ENCODE data around the gene ARMC7. TPM values are rescaled to one million over a fixed set of nuclear protein-coding genes. Genes with fewer than 3 reads are reported as not detected.

ARMC7 gene
- total RNA-seq, 1 donor from 2014 or later = 12.8 TPM

DNA sequence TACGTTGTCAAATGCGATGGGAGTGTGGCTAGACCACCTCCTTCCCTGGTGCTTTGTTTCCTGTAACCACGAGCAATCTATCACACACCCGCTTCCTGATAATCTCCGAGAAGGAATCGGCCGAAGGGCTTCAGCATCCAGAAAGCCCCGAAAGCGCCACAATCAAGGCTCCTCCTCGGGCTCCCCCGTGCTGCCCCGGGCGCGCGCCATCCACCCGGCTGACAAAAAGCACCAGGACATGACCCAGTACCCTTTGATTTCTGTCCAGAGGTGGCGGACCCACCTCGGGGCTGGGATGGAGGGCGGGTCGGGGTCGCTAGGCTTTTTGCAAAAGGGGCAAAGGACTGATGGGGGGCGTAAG lies 743 bp upstream of the ARMC7 start:
- Histone ChIP-seq H3K4me3 (peak overlapping the region; percentile 86 to 95), H3K4me1 (peaks cover 29% of the 10 kb centered on the region), H3K9me3 (no peaks in the 10 kb centered on the region), H3K27me3 (no peaks in the 10 kb centered on the region), H3K27ac (peak overlapping the region; percentile 87), H3K36me3 (no peaks in the 10 kb centered on the region)
- intact Hi-C loops (cut with DNase I) = loop anchor here (10.0 kb wide), 1 partner anchor 756 kb away; no protein-coding TSS in a partner anchor
- TF ChIP-seq POLR2A (IDR thresholded peaks at IDR 0.05) = no peak
- TF ChIP-seq POLR2AphosphoS5 (IDR thresholded peaks at IDR 0.05; ENCODE audit: insufficient read depth in 1 of 2, low read depth in 1 of 2) = no peak
- TF ChIP-seq, protein P1, sequence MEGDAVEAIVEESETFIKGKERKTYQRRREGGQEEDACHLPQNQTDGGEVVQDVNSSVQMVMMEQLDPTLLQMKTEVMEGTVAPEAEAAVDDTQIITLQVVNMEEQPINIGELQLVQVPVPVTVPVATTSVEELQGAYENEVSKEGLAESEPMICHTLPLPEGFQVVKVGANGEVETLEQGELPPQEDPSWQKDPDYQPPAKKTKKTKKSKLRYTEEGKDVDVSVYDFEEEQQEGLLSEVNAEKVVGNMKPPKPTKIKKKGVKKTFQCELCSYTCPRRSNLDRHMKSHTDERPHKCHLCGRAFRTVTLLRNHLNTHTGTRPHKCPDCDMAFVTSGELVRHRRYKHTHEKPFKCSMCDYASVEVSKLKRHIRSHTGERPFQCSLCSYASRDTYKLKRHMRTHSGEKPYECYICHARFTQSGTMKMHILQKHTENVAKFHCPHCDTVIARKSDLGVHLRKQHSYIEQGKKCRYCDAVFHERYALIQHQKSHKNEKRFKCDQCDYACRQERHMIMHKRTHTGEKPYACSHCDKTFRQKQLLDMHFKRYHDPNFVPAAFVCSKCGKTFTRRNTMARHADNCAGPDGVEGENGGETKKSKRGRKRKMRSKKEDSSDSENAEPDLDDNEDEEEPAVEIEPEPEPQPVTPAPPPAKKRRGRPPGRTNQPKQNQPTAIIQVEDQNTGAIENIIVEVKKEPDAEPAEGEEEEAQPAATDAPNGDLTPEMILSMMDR (IDR thresholded peaks at IDR 0.05) = no peak
- no peak for DNase-seq (ENCODE audit: extremely low spot score in 2 of 2)

DNA sequence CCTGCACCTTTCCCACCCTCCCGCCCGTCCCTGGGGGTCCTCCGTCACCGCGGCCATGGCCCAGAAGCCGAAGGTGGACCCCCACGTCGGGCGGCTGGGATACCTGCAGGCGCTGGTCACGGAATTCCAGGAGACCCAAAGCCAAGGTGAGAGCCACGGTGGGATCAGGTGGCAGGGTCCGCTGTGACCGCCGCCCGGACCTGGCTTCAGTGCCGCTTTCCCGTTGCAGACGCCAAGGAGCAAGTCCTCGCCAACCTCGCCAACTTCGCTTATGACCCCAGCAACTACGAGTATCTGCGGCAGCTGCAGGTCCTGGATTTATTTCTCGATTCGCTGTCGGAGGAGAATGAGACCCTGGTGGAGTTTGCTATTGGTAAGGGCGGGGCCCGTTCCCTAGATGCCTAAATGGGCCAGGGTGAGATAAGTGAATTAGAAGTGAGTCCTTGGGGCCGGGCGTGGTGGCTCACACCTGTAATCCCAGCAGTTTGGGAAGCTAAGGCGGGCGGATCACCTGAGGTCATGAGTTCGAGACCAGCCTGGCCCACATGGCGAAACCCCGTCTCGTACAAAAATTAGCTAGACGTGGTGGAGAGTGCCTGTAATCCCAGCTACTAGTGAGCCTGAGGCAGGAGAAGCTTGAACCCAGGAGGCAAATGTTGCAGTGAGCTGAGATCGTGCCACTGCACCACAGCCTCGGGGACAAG lies 617 bp downstream of the ARMC7 start:
- no peaks in the 10 kb centered on the region for H3K9me3 ChIP-seq
- peaks cover 41% of the 10 kb centered on the region for H3K4me1 ChIP-seq
- no peak for DNase-seq (ENCODE audit: extremely low spot score in 2 of 2)
- peak overlapping the region; percentile 87 for H3K27ac ChIP-seq
- no peaks in the 10 kb centered on the region for H3K27me3 ChIP-seq
- intact Hi-C loops (cut with DNase I) = loop anchor here (5.0 to 10.0 kb wide), 2 partner anchors 92 to 146 kb away; no protein-coding TSS in a partner anchor
- H3K36me3 ChIP-seq = no peaks in the 10 kb centered on the region
- TF ChIP-seq POLR2A (IDR thresholded peaks at IDR 0.05) = no peak
- TF ChIP-seq, protein P1 (IDR thresholded peaks at IDR 0.05) = no peak
- TF ChIP-seq POLR2AphosphoS5 (IDR thresholded peaks at IDR 0.05; ENCODE audit: insufficient read depth in 1 of 2, low read depth in 1 of 2) = no peak
- H3K4me3 ChIP-seq = peak overlapping the region; percentile 86 to 95

DNA sequence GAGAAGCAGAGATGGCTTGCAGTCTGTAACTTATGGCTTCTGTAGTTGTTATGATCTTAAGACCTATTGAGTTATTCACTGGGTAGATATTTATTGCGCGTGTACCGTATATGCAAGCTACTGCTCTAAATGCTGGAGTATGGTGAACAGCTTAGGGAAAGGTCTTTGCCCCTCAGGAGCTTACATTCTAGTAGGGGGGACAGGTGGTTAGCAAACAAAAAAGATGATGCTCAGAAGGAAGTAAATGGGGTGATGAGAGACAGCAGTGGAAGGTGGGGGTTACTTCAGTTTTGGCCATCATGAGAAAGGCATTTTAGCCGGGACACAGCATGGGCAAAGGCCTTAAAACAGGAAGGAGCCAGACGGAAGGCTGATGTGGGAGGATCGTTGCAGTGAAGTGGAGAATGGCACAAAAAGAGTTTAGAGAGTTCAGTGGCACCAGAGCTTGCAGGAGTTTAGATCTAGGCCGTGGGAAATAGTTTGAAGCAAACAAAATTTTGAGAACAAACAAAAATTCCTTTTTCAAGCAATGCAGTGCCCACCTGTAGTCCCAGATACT lies 2.1 kb downstream of the ARMC7 start:
- H3K4me1 ChIP-seq = peaks cover 41% of the 10 kb centered on the region
- H3K4me3 ChIP-seq = no peak overlapping the region
- intact Hi-C loops (cut with DNase I) = loop anchor here (5.0 to 10.0 kb wide), 2 partner anchors 90 to 147 kb away; no protein-coding TSS in a partner anchor

DNA sequence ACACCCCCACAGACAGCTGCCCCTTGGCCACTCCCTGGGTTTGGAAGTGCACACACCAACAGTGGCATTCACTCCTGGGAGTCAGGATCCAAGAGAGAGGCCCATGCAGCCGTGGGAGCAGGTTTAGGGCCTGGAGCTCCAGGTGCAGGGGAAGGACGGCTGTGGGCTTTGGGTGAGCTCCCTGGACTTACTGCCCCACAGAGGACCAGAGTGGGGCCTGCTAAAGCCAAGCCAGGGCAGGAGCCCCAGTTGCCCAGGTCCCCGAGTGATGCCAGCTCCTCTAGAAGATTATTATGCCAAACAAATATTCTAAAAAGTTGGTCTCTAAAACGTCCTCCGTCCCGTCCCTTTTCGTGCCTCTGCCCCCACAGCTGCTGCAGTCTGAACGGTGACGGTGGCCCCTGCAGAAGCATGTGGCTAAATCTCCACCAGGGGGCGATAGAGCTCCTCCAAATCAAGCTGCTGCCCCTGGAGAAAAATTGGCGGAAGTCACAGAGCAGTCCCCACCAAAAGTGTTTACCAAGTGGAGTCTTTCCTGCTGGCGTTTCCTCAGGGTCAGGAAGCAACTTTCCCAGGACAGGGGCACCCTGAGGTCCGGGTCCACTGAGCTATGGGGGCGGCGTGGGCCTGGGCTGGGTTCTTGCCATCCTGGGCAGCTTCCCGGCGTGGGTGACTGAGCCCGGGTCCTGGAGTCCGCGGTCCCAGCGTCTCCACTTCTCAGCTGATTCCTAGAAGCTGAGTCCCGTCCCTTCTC lies 4.2 kb downstream of the ARMC7 start:
- H3K36me3 ChIP-seq = no peaks in the 10 kb centered on the region
- no peak for DNase-seq (ENCODE audit: extremely low spot score in 2 of 2)
- H3K4me3 ChIP-seq = peak overlapping the region; percentile 42 to 53
- H3K9me3 ChIP-seq = no peaks in the 10 kb centered on the region
- peak overlapping the region; percentile 84 for H3K27ac ChIP-seq
- intact Hi-C loops (cut with DNase I) = loop anchor here (5.0 to 10.0 kb wide), 2 partner anchors 88 to 149 kb away; no protein-coding TSS in a partner anchor
- no peaks in the 10 kb centered on the region for H3K27me3 ChIP-seq
- H3K4me1 ChIP-seq = peaks cover 37% of the 10 kb centered on the region
- TF ChIP-seq POLR2AphosphoS5 (IDR thresholded peaks at IDR 0.05; ENCODE audit: insufficient read depth in 1 of 2, low read depth in 1 of 2) (peak; percentile 64 to 75), POLR2A (IDR thresholded peaks at IDR 0.05) (no peak)
- TF ChIP-seq, protein P1 (IDR thresholded peaks at IDR 0.05) = peak; percentile 93 to 94 (median 94)

More for the DNA sequence above, 2.1 kb downstream of the ARMC7 start:
- Histone ChIP-seq H3K27me3 (no peaks in the 10 kb centered on the region), H3K27ac (no peak overlapping the region), H3K9me3 (no peaks in the 10 kb centered on the region), H3K36me3 (no peaks in the 10 kb centered on the region)
- TF ChIP-seq POLR2A (IDR thresholded peaks at IDR 0.05) = no peak
- TF ChIP-seq POLR2AphosphoS5 (IDR thresholded peaks at IDR 0.05; ENCODE audit: insufficient read depth in 1 of 2, low read depth in 1 of 2) = no peak
- TF ChIP-seq, protein P1 (IDR thresholded peaks at IDR 0.05) = no peak
- no peak for DNase-seq (ENCODE audit: extremely low spot score in 2 of 2)
